DND-41 (cell line): ENCODE data around the gene AFF3.

Experiments
- CTCF ChIP-seq: IDR thresholded peaks from 2 replicates; pipeline ENCODE4 v1.5.1; 2012; ENCODE audit warnings: borderline replicate concordance, low read length, moderate library complexity, mild to moderate bottlenecking; ENCODE audit not compliant: poor library complexity, severe bottlenecking; ENCODE audit errors: extremely low read depth
- EZH2 ChIP-seq: IDR thresholded peaks from 3 replicates; pipeline ENCODE4 v1.6.1; 2012; ENCODE audit warnings: borderline replicate concordance, low read depth, mild to moderate bottlenecking, moderate library complexity, low read length, inconsistent platforms; ENCODE audit not compliant: severe bottlenecking

- TF ChIP-seq CTCF (no peak), EZH2 (no peak)
Measured at GRCh38 chr2:100178864-100179263, 36.5 kb upstream of the AFF3 start.
